Measurements from ENCODE around the gene TOR1AIP1. TPM values are rescaled to one million over a fixed set of nuclear protein-coding genes. Genes with fewer than 3 reads are reported as not detected.
"Not testable (repeated sequence)": the region's sequence is repeated elsewhere in the genome, so short reads cannot be mapped to it uniquely, and the experiment has no call there.

Gene TOR1AIP1
- total RNA-seq (10 to 100 TPM; 35.7 to 94.7 TPM), polyA plus RNA-seq (10 to 100 TPM; 20.4 to 29.9 TPM)
- long read RNA-seq, donor 1, full-length matches to known transcripts = 12 of 12 reads
- long read RNA-seq, donor 1, partial matches to known transcripts = 0 of 12 reads
- long read RNA-seq, donor 1, other reads (novel, unspliced or antisense) = 0 of 12 reads
- long read RNA-seq, donor 2, full-length matches to known transcripts = 6 of 6 reads
- long read RNA-seq, donor 2, partial matches to known transcripts = 0 of 6 reads
- long read RNA-seq, donor 2, other reads (novel, unspliced or antisense) = 0 of 6 reads
- long read RNA-seq, donor 3, full-length matches to known transcripts = 2 of 2 reads
- long read RNA-seq, donor 3, partial matches to known transcripts = 0 of 2 reads
- long read RNA-seq, donor 3, other reads (novel, unspliced or antisense) = 0 of 2 reads
- long read RNA-seq, donor 4, full-length matches to known transcripts = 2 of 2 reads
- long read RNA-seq, donor 4, partial matches to known transcripts = 0 of 2 reads
- long read RNA-seq, donor 4, other reads (novel, unspliced or antisense) = 0 of 2 reads
- long read RNA-seq, donor 5, full-length matches to known transcripts = 8 of 32 reads
- long read RNA-seq, donor 5, partial matches to known transcripts = 24 of 32 reads
- long read RNA-seq, donor 5, other reads (novel, unspliced or antisense) = 0 of 32 reads

DNA sequence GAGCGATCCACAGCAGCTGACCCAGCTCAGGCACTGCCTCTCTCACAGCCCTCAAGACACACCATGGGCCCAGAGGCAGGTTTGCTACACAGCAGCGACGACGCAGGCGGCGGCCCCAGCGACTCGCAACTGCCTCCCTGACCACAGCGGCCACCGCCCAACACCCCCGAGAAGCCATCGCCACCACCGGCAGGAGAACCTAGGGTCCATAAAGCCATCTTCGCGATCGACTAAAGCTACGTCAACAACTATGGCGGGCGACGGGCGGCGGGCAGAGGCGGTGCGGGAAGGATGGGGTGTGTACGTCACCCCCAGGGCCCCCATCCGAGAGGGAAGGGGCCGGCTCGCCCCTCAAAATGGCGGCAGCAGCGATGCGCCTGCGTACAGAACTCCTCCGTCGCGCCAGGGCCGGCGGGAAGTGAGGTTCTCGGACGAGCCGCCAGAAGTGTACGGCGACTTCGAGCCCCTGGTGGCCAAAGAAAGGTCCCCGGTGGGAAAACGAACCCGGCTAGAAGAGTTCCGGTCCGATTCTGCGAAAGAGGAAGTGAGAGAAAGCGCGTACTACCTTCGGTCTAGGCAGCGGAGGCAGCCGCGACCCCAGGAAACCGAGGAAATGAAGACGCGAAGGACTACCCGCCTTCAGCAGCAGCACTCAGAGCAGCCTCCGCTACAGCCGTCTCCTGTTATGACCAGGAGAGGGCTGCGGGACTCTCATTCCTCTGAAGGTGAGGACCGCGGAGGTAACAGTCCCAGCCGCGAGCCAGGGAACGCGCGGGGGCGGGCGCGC is at the start of gene TOR1AIP1:
Gene TOR1AIP1 (plus strand): TSS at position 33 of the 787 bp plus-strand sequence. CDS start 218 bp downstream, at position 251.
- peak; percentile 93 for ATAC-seq (ENCODE audit: insufficient read depth, low FRiP score)
- peaks cover 0 to 25% (median 0%) of the 10 kb centered on the region in 5 donors for H3K4me1 ChIP-seq (ENCODE audit: control insufficient read depth in 5 of 5, insufficient read depth in 5 of 5, low read length in 5 of 5)
- peak; percentile 99 for DNase-seq
- peaks cover 2 to 10% (median 8%) of the 10 kb centered on the region in 4 donors for H3K36me3 ChIP-seq (ENCODE audit: control insufficient read depth in 4 of 4, insufficient read depth in 4 of 4, low read length in 4 of 4)
- TF ChIP-seq, protein P1, sequence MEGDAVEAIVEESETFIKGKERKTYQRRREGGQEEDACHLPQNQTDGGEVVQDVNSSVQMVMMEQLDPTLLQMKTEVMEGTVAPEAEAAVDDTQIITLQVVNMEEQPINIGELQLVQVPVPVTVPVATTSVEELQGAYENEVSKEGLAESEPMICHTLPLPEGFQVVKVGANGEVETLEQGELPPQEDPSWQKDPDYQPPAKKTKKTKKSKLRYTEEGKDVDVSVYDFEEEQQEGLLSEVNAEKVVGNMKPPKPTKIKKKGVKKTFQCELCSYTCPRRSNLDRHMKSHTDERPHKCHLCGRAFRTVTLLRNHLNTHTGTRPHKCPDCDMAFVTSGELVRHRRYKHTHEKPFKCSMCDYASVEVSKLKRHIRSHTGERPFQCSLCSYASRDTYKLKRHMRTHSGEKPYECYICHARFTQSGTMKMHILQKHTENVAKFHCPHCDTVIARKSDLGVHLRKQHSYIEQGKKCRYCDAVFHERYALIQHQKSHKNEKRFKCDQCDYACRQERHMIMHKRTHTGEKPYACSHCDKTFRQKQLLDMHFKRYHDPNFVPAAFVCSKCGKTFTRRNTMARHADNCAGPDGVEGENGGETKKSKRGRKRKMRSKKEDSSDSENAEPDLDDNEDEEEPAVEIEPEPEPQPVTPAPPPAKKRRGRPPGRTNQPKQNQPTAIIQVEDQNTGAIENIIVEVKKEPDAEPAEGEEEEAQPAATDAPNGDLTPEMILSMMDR (IDR thresholded peaks at IDR 0.05; ENCODE audit: control extremely low read depth, extremely low read depth) = peak; percentile 33
- WGBS, 2 donors = 0% methylated on average over 64 to 72 of the region's 72 CpGs
- H3K27ac ChIP-seq (ENCODE audit: low read depth in 1 of 2, low read length in 1 of 2) = peak within 1 kb of the TSS; percentile 98 to 99
- no peaks in the 10 kb centered on the region for H3K27me3 ChIP-seq (ENCODE audit: control insufficient read depth in 3 of 3, insufficient read depth in 3 of 3, low read length in 2 of 3)
- H3K9ac ChIP-seq (ENCODE audit: insufficient read depth in 1 of 2, low read length in 2 of 2) = peak within 1 kb of the TSS; percentile 94 to 97
- H3K9me3 ChIP-seq (ENCODE audit: control insufficient read depth in 4 of 4, insufficient read depth in 3 of 4, low read length in 3 of 4) = no peaks in the 10 kb centered on the region
- H3K4me3 ChIP-seq = peak within 1 kb of the TSS; percentile 89

- 98% methylated on average over 37 to 38 of the region's 38 CpGs for WGBS, 2 donors
- not testable (repeated sequence) for H3K4me1 ChIP-seq (ENCODE audit: control insufficient read depth in 5 of 5, insufficient read depth in 5 of 5, low read length in 5 of 5); H3K4me3 ChIP-seq; H3K9ac ChIP-seq (ENCODE audit: insufficient read depth in 1 of 2, low read length in 2 of 2); H3K27ac ChIP-seq (ENCODE audit: low read depth in 1 of 2, low read length in 1 of 2); H3K36me3 ChIP-seq (ENCODE audit: control insufficient read depth in 4 of 4, insufficient read depth in 4 of 4, low read length in 4 of 4); DNase-seq; H3K27me3 ChIP-seq (ENCODE audit: control insufficient read depth in 3 of 3, insufficient read depth in 3 of 3, low read length in 2 of 3); ATAC-seq (ENCODE audit: insufficient read depth, low FRiP score); H3K9me3 ChIP-seq (ENCODE audit: control insufficient read depth in 4 of 4, insufficient read depth in 3 of 4, low read length in 3 of 4)
Observed at GRCh38 chr1:179836686-179837445, 45.2 kb upstream of the TOR1AIP1 start.

GRCh38 chr1:179840107-179840506 is 42.0 kb upstream of the TOR1AIP1 start:
- TF ChIP-seq, protein P1 (IDR thresholded peaks at IDR 0.05; ENCODE audit: control extremely low read depth, extremely low read depth) = no peak
- 79 to 84% methylated on average over 3 of the region's 3 CpGs for WGBS, 2 donors
- no peak overlapping the region for H3K9ac ChIP-seq (ENCODE audit: insufficient read depth in 1 of 2, low read length in 2 of 2)
- ATAC-seq (ENCODE audit: insufficient read depth, low FRiP score) (no peak), DNase-seq (no peak)
- H3K36me3 ChIP-seq (ENCODE audit: control insufficient read depth in 4 of 4, insufficient read depth in 4 of 4, low read length in 4 of 4) = peaks cover 0 to 11% (median 5%) of the 10 kb centered on the region in 4 donors
- no peaks in the 10 kb centered on the region for H3K27me3 ChIP-seq (ENCODE audit: control insufficient read depth in 3 of 3, insufficient read depth in 3 of 3, low read length in 2 of 3)
- no peak overlapping the region for H3K27ac ChIP-seq (ENCODE audit: low read depth in 1 of 2, low read length in 1 of 2)
- no peaks in the 10 kb centered on the region for H3K4me1 ChIP-seq (ENCODE audit: control insufficient read depth in 5 of 5, insufficient read depth in 5 of 5, low read length in 5 of 5)
- no peaks in the 10 kb centered on the region for H3K9me3 ChIP-seq (ENCODE audit: control insufficient read depth in 4 of 4, insufficient read depth in 3 of 4, low read length in 3 of 4)
- H3K4me3 ChIP-seq = no peak overlapping the region

Data from lung (tissue), 16 donors.